Measurements from ENCODE around the gene SPAG6. TPM values are rescaled to one million over a fixed set of nuclear protein-coding genes. Genes with fewer than 3 reads are reported as not detected.

The SPAG6 gene
- total and polyA plus RNA-seq, 9 of the 15 experiments (the other 6 are each of a cell fraction or from before 2014, with no cell fraction given), result 3.5 to 23.1 (median 11.8) TPM

GRCh38 chr10:22365233-22365632 is 19.9 kb downstream of the SPAG6 start:
- no peaks in the 10 kb centered on the region for H3K36me3 ChIP-seq (ENCODE audit: control insufficient read depth, insufficient read depth, low read length)
- intact Hi-C loops (cut with micrococcal nuclease), result no loop called here
- ChIA-PET CTCF (ENCODE audit: low intra/inter-chr PET ratio) (no interaction called here), POLR2A (interaction anchor here (0.7 to 0.8 kb wide), 2 partner anchors 12 to 134 kb away, joined by 3 read pairs; no protein-coding TSS in a partner anchor)
- no peaks in the 10 kb centered on the region for H3K9me3 ChIP-seq (replicated peaks; ENCODE audit: control insufficient read depth, insufficient read depth, low read depth, low read length)
- 100% methylated on average over 1 of the region's 1 CpG for WGBS (ENCODE audit: insufficient coverage, low coverage, missing lambda C conversion rate)
- no peaks in the 10 kb centered on the region for H4K20me1 ChIP-seq (replicated peaks; ENCODE audit: control insufficient read depth, insufficient read depth, low read length)
- H2AFZ ChIP-seq (ENCODE audit: low read depth, low read length), result no peak overlapping the region
- no peaks in the 10 kb centered on the region for H3K27me3 ChIP-seq (ENCODE audit: control insufficient read depth in 2 of 2, insufficient read depth in 2 of 2, low read length in 2 of 2)
- H3K27ac ChIP-seq (ENCODE audit: extremely low read depth, low read depth, low read length), result no peak overlapping the region
- no peak overlapping the region for H3K4me2 ChIP-seq (ENCODE audit: insufficient read depth, low read length)
- BruUV-seq (replicated peaks), result no TSS peak
- in situ Hi-C loops (cut with MboI), result no loop called here
- H3K4me1 ChIP-seq (replicated peaks in 1 of 2; ENCODE audit: control insufficient read depth in 2 of 2, insufficient read depth in 2 of 2, low read length in 2 of 2), result peaks cover 0 to 18% of the 10 kb centered on the region in 2 experiments; a peak in 3 of 5 replicates
- FAIRE-seq (no peak), ATAC-seq (no peak), DNase-seq (ENCODE audit: extremely low read depth in 1 of 4, low spot score in 3 of 4) (no peak)
- TF ChIP-seq KLF16 (IDR thresholded peaks at IDR 0.05) (no peak), SPI1 (IDR thresholded peaks at IDR 0.05; ENCODE audit: borderline replicate concordance, low read depth, low read length) (0 out of 2 replicates have a peak, but pooled peaks have one; percentile 41)
- H3K9ac ChIP-seq (ENCODE audit: insufficient read depth in 1 of 2, low read depth in 2 of 2, low read length in 2 of 2), result no peak overlapping the region
- H3K9me1 ChIP-seq (ENCODE audit: control insufficient read depth, insufficient read depth, low read length), result no peaks in the 10 kb centered on the region
- no peaks in the 10 kb centered on the region for H3K79me2 ChIP-seq (ENCODE audit: control insufficient read depth, insufficient read depth, low read length)
- no peak overlapping the region for H3K4me3 ChIP-seq

- ATAC-seq (no peak), FAIRE-seq (no peak), DNase-seq (ENCODE audit: extremely low read depth in 1 of 4, low spot score in 3 of 4) (no peak)
- H4K20me1 ChIP-seq (replicated peaks; ENCODE audit: control insufficient read depth, insufficient read depth, low read length), result no peaks in the 10 kb centered on the region
- 62% methylated on average over 4 of the region's 4 CpGs for WGBS (ENCODE audit: insufficient coverage, low coverage, missing lambda C conversion rate)
- H3K9me1 ChIP-seq (ENCODE audit: control insufficient read depth, insufficient read depth, low read length), result no peaks in the 10 kb centered on the region
- no peak overlapping the region for H3K4me2 ChIP-seq (ENCODE audit: insufficient read depth, low read length)
- peaks cover 0 to 19% of the 10 kb centered on the region in 2 experiments; a peak in 3 of 5 replicates for H3K4me1 ChIP-seq (replicated peaks in 1 of 2; ENCODE audit: control insufficient read depth in 2 of 2, insufficient read depth in 2 of 2, low read length in 2 of 2)
- H3K27me3 ChIP-seq (ENCODE audit: control insufficient read depth in 2 of 2, insufficient read depth in 2 of 2, low read length in 2 of 2), result no peaks in the 10 kb centered on the region
- in situ Hi-C loops (cut with MboI), result no loop called here
- intact Hi-C loops (cut with micrococcal nuclease), result no loop called here
- no peaks in the 10 kb centered on the region for H3K36me3 ChIP-seq (ENCODE audit: control insufficient read depth, insufficient read depth, low read length)
- no TSS peak for BruUV-seq (replicated peaks)
- ChIA-PET POLR2A (interaction anchor here (1.1 to 1.2 kb wide), 2 partner anchors 11 to 51 kb away, joined by 3 read pairs; no protein-coding TSS in a partner anchor), CTCF (ENCODE audit: low intra/inter-chr PET ratio) (no interaction called here)
- no peak overlapping the region for H3K9ac ChIP-seq (ENCODE audit: insufficient read depth in 1 of 2, low read depth in 2 of 2, low read length in 2 of 2)
- H2AFZ ChIP-seq (ENCODE audit: low read depth, low read length), result no peak overlapping the region
- H3K79me2 ChIP-seq (ENCODE audit: control insufficient read depth, insufficient read depth, low read length), result no peaks in the 10 kb centered on the region
- no peaks in the 10 kb centered on the region for H3K9me3 ChIP-seq (replicated peaks; ENCODE audit: control insufficient read depth, insufficient read depth, low read depth, low read length)
- H3K27ac ChIP-seq (ENCODE audit: extremely low read depth, low read depth, low read length), result no peak overlapping the region
- H3K4me3 ChIP-seq, result no peak overlapping the region
- TF ChIP-seq HMGXB4 (CRISPR knock-in tag; IDR thresholded peaks at IDR 0.05) (no peak), USF1 (CRISPR knock-in tag; IDR thresholded peaks at IDR 0.05) (no peak), MAFF (IDR thresholded peaks at IDR 0.05; ENCODE audit: low read length) (peak; percentile 57), ARID1B (IDR thresholded peaks at IDR 0.05) (peak; percentile 22; the same call in 1 of the 2 replicates), ZNF699 (CRISPR knock-in tag; IDR thresholded peaks at IDR 0.05; ENCODE audit: insufficient replicate concordance) (no peak), NR3C1 (CRISPR knock-in tag; IDR thresholded peaks at IDR 0.05) (no peak), ZNF316 (IDR thresholded peaks at IDR 0.05) (peak; percentile 70), ZNF668 (CRISPR knock-in tag; IDR thresholded peaks at IDR 0.05) (no peak), MXD1 (CRISPR knock-in tag; IDR thresholded peaks at IDR 0.05; ENCODE audit: borderline replicate concordance, poor library complexity, severe bottlenecking) (no peak), PHF20 (IDR thresholded peaks at IDR 0.05; ENCODE audit: partially characterized antibody) (no peak), RBM17 (IDR thresholded peaks at IDR 0.05; ENCODE audit: borderline replicate concordance, low read depth, low read length) (no peak)
These were observed 20.5 kb downstream of the SPAG6 start for GRCh38 chr10:22365644-22366434.
